Measurements from ENCODE around the gene OR6B1. TPM values are rescaled to one million over a fixed set of nuclear protein-coding genes. Genes with fewer than 3 reads are reported as not detected.

The OR6B1 gene
- total RNA-seq, 1 donor from 2014 or later = not detected

DNA sequence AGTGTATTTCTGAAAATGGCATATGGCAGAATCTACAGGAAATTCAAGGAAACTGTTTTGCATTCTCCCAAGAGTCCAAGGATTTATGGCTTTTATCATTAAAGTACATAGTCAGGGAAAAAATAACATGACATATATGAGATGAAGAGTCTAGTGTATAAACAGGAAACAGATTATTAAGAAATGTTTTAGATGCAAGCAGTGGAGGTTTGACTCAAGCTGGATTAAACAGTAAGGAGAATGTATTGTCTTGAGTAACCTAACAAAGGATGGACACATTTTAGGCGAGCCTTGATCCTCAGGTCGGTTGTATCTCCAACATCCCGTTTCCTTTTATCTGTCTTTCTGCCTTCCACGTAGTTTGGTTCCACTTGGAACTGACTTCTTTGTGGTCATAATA is 17.9 kb downstream of the OR6B1 start:
- TF ChIP-seq CTCF (conservative IDR thresholded peaks at IDR 0.05; ENCODE audit: low read depth, low read length) = no peak
- no peak for DNase-seq (ENCODE audit: low read depth)
- no peak overlapping the region for H3K4me3 ChIP-seq (ENCODE audit: low read depth, low read length)

DNA sequence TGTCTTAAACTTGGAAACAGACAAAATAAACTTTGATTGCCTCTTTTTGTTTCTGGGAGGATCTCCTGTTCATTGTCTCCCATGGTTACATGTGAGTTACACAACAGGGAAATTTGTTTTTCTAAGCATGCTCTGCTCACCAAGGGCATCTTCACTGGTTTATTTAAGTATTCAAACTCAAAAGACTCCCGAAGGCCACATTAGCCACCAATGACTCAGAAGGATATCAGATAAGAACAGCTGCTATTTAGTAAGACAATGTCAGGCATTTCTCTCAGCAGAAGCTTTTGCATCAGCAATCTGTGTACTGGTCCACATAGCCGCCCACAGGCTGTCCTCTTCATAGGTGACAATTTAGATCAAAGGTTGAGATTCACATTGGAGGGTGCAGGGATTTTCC is 19.3 kb downstream of the OR6B1 start:
- DNase-seq (ENCODE audit: low read depth) = no peak
- no peak for TF ChIP-seq CTCF (conservative IDR thresholded peaks at IDR 0.05; ENCODE audit: low read depth, low read length)
- no peak overlapping the region for H3K4me3 ChIP-seq (ENCODE audit: low read depth, low read length)

GRCh38 chr7:144020340-144020739 is 20.2 kb downstream of the OR6B1 start:
- H3K4me3 ChIP-seq (ENCODE audit: low read depth, low read length) = no peak overlapping the region
- no peak for TF ChIP-seq CTCF (conservative IDR thresholded peaks at IDR 0.05; ENCODE audit: low read depth, low read length)
- no peak for DNase-seq (ENCODE audit: low read depth)

- no peak for DNase-seq (ENCODE audit: low read depth)
- H3K4me3 ChIP-seq (ENCODE audit: low read depth, low read length) = no peak overlapping the region
- no peak for TF ChIP-seq CTCF (conservative IDR thresholded peaks at IDR 0.05; ENCODE audit: low read depth, low read length)
Observed at GRCh38 chr7:144022169-144022568, 22.0 kb downstream of the OR6B1 start.

GRCh38 chr7:144023171-144023827 is 23.2 kb downstream of the OR6B1 start:
- DNase-seq (ENCODE audit: low read depth) = no peak
- H3K4me3 ChIP-seq (ENCODE audit: low read depth, low read length) = no peak overlapping the region
- no peak for TF ChIP-seq CTCF (conservative IDR thresholded peaks at IDR 0.05; ENCODE audit: low read depth, low read length)

GRCh38 chr7:144024213-144024612 is 24.1 kb downstream of the OR6B1 start:
- TF ChIP-seq CTCF (conservative IDR thresholded peaks at IDR 0.05; ENCODE audit: low read depth, low read length) = no peak
- DNase-seq (ENCODE audit: low read depth) = no peak
- H3K4me3 ChIP-seq (ENCODE audit: low read depth, low read length) = no peak overlapping the region

DNA sequence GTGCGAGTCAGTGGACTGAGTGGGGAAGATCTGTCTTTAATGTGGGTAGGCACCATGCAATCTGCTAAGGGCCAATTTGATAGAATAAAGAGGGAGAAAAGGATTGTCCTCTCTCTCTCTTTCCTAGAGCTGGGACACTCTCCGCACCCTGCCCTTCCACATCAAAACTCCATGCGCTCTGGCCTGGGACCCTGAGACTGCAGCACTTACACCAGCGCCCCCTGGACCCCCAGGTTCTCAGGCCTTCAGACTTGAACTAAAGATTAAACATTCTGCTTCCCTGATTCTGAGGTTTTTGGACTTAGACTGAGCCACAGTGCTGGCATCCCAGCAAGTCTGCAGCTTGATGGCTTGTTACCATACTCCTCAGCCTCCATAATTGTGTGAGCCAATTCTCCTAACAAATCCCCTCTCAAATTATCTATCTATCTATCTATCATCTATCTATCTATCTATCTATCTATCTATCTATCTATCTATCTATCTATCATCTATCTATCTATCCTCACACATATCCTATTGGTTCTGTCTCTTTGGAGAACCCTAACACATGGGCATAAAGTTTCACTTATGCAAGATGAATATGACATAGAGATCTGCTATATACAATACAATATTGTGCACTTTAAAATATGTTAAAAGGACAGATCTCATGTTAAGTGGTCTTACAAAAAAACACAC is 26.2 kb downstream of the OR6B1 start:
- H3K4me3 ChIP-seq (ENCODE audit: low read depth, low read length) = no peak overlapping the region
- no peak for DNase-seq (ENCODE audit: low read depth)
- TF ChIP-seq CTCF (conservative IDR thresholded peaks at IDR 0.05; ENCODE audit: low read depth, low read length) = no peak
